Measurements from ENCODE around the gene KCTD10. TPM values are rescaled to one million over a fixed set of nuclear protein-coding genes. Genes with fewer than 3 reads are reported as not detected.

KCTD10 gene
- polyA plus RNA-seq, 1 of the 3 experiments (the other 2 are of a cell fraction): 66.9 TPM

DNA sequence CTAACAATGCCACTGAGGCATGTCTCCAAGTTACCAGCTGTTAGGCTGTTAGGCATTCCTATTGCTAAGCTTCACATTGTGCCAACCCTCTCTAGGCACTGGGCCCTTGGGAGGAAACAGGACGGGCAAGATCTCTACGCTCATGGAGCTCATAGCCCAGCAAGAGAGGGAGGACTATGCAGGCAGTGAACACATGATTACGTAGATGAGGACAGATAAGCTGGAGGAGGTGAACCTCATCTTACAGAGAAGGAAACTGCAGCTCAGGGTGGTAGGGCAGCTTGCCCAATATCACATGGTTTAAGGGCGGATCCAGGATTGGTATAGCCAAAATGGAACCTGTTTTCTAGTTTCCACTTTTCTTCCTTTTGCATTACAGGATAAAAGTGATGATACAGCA lies 8.1 kb upstream of the KCTD10 start:
- Histone ChIP-seq H3K79me2 (ENCODE audit: insufficient read depth) (peaks cover 9% of the 10 kb centered on the region; the same call in 1 of the 2 replicates), H3F3A (replicated peaks; ENCODE audit: insufficient read depth) (no peaks in the 10 kb centered on the region), H3K27me3 (ENCODE audit: insufficient read depth) (no peaks in the 10 kb centered on the region), H3K36me3 (replicated peaks in 1 of 2; ENCODE audit: control insufficient read depth in 1 of 2, insufficient read depth in 2 of 2, low read length in 1 of 2) (peaks cover 42 to 73% of the 10 kb centered on the region in 2 experiments), H3K9ac (no peak overlapping the region), H3K27ac (ENCODE audit: low read depth in 2 of 2, low read length in 1 of 2) (no peak overlapping the region), H3K4me3 (ENCODE audit: low read depth in 2 of 2, low read length in 1 of 2) (no peak overlapping the region), H3K9me3 (no peaks in the 10 kb centered on the region), H4K20me1 (ENCODE audit: insufficient read depth) (no peaks in the 10 kb centered on the region), H3K9me2 (no peaks in the 10 kb centered on the region), H3K4me1 (ENCODE audit: control insufficient read depth in 1 of 2, insufficient read depth in 2 of 2, low read depth in 1 of 2, low read length in 1 of 2) (no peaks in the 10 kb centered on the region), H3K4me2 (no peak overlapping the region), H2AFZ (ENCODE audit: low read depth) (no peak overlapping the region)
- WGBS (ENCODE audit: low lambda C conversion rate): 76% methylated on average over 4 of the region's 4 CpGs
- no peak for TF ChIP-seq RFX5 (IDR thresholded peaks at IDR 0.05; ENCODE audit: low read length)
- TF ChIP-seq CHD2 (IDR thresholded peaks at IDR 0.05; ENCODE audit: low read length, partially characterized antibody): no peak
- no peak for TF ChIP-seq TCF12 (IDR thresholded peaks at IDR 0.05)
- no peak for TF ChIP-seq TEAD4 (IDR thresholded peaks at IDR 0.05; ENCODE audit: borderline replicate concordance, insufficient read depth)
- TF ChIP-seq, protein P1, sequence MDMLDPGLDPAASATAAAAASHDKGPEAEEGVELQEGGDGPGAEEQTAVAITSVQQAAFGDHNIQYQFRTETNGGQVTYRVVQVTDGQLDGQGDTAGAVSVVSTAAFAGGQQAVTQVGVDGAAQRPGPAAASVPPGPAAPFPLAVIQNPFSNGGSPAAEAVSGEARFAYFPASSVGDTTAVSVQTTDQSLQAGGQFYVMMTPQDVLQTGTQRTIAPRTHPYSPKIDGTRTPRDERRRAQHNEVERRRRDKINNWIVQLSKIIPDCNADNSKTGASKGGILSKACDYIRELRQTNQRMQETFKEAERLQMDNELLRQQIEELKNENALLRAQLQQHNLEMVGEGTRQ (IDR thresholded peaks at IDR 0.05; ENCODE audit: borderline replicate concordance, low read depth, low read length): no peak
- TF ChIP-seq YY1 (IDR thresholded peaks at IDR 0.05; ENCODE audit: low read depth): no peak
- no peak for TF ChIP-seq EP300 (IDR thresholded peaks at IDR 0.05; ENCODE audit: borderline replicate concordance in 1 of 2, low read depth in 1 of 2, low read length in 1 of 2)
- TF ChIP-seq, protein P2, sequence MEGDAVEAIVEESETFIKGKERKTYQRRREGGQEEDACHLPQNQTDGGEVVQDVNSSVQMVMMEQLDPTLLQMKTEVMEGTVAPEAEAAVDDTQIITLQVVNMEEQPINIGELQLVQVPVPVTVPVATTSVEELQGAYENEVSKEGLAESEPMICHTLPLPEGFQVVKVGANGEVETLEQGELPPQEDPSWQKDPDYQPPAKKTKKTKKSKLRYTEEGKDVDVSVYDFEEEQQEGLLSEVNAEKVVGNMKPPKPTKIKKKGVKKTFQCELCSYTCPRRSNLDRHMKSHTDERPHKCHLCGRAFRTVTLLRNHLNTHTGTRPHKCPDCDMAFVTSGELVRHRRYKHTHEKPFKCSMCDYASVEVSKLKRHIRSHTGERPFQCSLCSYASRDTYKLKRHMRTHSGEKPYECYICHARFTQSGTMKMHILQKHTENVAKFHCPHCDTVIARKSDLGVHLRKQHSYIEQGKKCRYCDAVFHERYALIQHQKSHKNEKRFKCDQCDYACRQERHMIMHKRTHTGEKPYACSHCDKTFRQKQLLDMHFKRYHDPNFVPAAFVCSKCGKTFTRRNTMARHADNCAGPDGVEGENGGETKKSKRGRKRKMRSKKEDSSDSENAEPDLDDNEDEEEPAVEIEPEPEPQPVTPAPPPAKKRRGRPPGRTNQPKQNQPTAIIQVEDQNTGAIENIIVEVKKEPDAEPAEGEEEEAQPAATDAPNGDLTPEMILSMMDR (IDR thresholded peaks at IDR 0.05): no peak
- TF ChIP-seq POLR2AphosphoS5 (IDR thresholded peaks at IDR 0.05; ENCODE audit: low read depth, low read length): no peak
- TF ChIP-seq FOXM1 (IDR thresholded peaks at IDR 0.05; ENCODE audit: low read depth): no peak
- no peak for TF ChIP-seq ELF1 (IDR thresholded peaks at IDR 0.05)
- no peak for TF ChIP-seq REST (IDR thresholded peaks at IDR 0.05; ENCODE audit: low read depth, low read length)
- TF ChIP-seq EZH2phosphoT487 (IDR thresholded peaks at IDR 0.05; ENCODE audit: borderline replicate concordance, low read depth): no peak
- TF ChIP-seq RCOR1 (IDR thresholded peaks at IDR 0.05; ENCODE audit: low read length): no peak
- no peak for TF ChIP-seq FOSL2 (IDR thresholded peaks at IDR 0.05; ENCODE audit: borderline replicate concordance, low read depth)
- no peak for TF ChIP-seq NRF1 (IDR thresholded peaks at IDR 0.05; ENCODE audit: low read depth, low read length)
- TF ChIP-seq, protein P3, sequence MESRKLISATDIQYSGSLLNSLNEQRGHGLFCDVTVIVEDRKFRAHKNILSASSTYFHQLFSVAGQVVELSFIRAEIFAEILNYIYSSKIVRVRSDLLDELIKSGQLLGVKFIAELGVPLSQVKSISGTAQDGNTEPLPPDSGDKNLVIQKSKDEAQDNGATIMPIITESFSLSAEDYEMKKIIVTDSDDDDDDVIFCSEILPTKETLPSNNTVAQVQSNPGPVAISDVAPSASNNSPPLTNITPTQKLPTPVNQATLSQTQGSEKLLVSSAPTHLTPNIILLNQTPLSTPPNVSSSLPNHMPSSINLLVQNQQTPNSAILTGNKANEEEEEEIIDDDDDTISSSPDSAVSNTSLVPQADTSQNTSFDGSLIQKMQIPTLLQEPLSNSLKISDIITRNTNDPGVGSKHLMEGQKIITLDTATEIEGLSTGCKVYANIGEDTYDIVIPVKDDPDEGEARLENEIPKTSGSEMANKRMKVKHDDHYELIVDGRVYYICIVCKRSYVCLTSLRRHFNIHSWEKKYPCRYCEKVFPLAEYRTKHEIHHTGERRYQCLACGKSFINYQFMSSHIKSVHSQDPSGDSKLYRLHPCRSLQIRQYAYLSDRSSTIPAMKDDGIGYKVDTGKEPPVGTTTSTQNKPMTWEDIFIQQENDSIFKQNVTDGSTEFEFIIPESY (IDR thresholded peaks at IDR 0.05; ENCODE audit: borderline replicate concordance, low read depth): no peak
- TF ChIP-seq, protein P4, sequence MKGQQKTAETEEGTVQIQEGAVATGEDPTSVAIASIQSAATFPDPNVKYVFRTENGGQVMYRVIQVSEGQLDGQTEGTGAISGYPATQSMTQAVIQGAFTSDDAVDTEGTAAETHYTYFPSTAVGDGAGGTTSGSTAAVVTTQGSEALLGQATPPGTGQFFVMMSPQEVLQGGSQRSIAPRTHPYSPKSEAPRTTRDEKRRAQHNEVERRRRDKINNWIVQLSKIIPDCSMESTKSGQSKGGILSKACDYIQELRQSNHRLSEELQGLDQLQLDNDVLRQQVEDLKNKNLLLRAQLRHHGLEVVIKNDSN (IDR thresholded peaks at IDR 0.05; ENCODE audit: borderline replicate concordance, low read depth): no peak
- TF ChIP-seq JUND (IDR thresholded peaks at IDR 0.05): no peak
- no peak for TF ChIP-seq IRF3 (IDR thresholded peaks at IDR 0.05; ENCODE audit: low read depth, low read length)
- DNase-seq: no peak
- CTCF ChIA-PET: interaction anchor here (1.1 to 2.5 kb wide), 3 partner anchors 13 to 320 kb away, joined by 3 to 11 read pairs (median 3); no protein-coding TSS in a partner anchor
- POLR2A ChIA-PET: no interaction called here
